Endothelial cell of umbilical vein (primary cell): ENCODE results near the gene SPOP. TPM values are rescaled to one million over a fixed set of nuclear protein-coding genes. Genes with fewer than 3 reads are reported as not detected.
"Not testable (repeated sequence)": the region's sequence is repeated elsewhere in the genome, so short reads cannot be mapped to it uniquely, and the experiment has no call there.

Experiments used
- BruUV-seq: library from RNA; stranded (reverse); fragments of 400-500 nt; replicated peaks from 2 replicates; lab custom pipeline; 2021; lab: Mats Ljungman, UMichigan
- CTCF ChIA-PET: fragments of 300-600, 350-600 bp; sonication (Branson Sonifier 250); formaldehyde crosslinking; loops from one replicate; lab custom pipeline; 2021; ENCODE audit warnings: antibody characterized with exemption, inconsistent platforms; lab: Charles Lee
- POLR2A ChIA-PET: fragments of 300-600, 350-600 bp; sonication (Branson Sonifier 250); formaldehyde crosslinking; loops from one replicate; lab custom pipeline; 2021; ENCODE audit warnings: antibody characterized with exemption, inconsistent platforms; lab: Charles Lee
- DNase-seq: peaks from one replicate; pipeline ENCODE4 v3.0.0-alpha.2; 2011; ENCODE audit warnings: low read depth, low spot score
- FAIRE-seq: peaks from 2 replicates; lab custom pipeline; 2011; peaks lifted over from hg19 to GRCh38; lab: Jason Lieb, UNC
- H2AFZ ChIP-seq: 2 replicates; pipeline ENCODE4 v1.6.0; 2012; ENCODE audit warnings: low read depth, low read length, control low read depth, inconsistent platforms
- H3K27ac ChIP-seq: 2 replicates; pipeline ENCODE4 v1.5.1; 2011; ENCODE audit warnings: low read depth, mild to moderate bottlenecking, control low read depth, low read length, moderate library complexity; ENCODE audit not compliant: insufficient read depth
- H3K27me3 ChIP-seq, 2 experiments: 2 replicates each; pipeline versions ENCODE4 v1.6.0 to v1.6.1; 2011; ENCODE audit warnings: low read length in 2 of 2, mixed read lengths in 1 of 2; ENCODE audit not compliant: control insufficient read depth in 2 of 2, insufficient read depth in 2 of 2
- H3K36me3 ChIP-seq, 2 experiments: 2 replicates in 1 of 2; 3 replicates in 1 of 2; pipeline ENCODE4 v1.5.1; 2011; ENCODE audit warnings: low read length in 2 of 2, mild to moderate bottlenecking in 1 of 2, moderate library complexity in 1 of 2; ENCODE audit not compliant: control insufficient read depth in 2 of 2, insufficient read depth in 2 of 2; ENCODE audit errors: extremely low read depth in 1 of 2
- H3K4me1 ChIP-seq: 3 replicates; pipeline ENCODE4 v1.5.1; 2011; ENCODE audit warnings: mild to moderate bottlenecking, low read length; ENCODE audit not compliant: control insufficient read depth, insufficient read depth; ENCODE audit errors: extremely low read depth
- H3K4me2 ChIP-seq: 2 replicates; pipeline ENCODE4 v1.6.1; 2011; ENCODE audit warnings: low read length, control low read depth, mixed read lengths; ENCODE audit not compliant: insufficient read depth
- H3K4me3 ChIP-seq, 3 experiments: fragments of 200-600 bp in 1 of 3; sonication (generic), shearing (Covaris generic) in 1 of 3; replicated peaks in 1 of 3; 2 replicates each; pipeline ENCODE4 v1.5.1; 2011 to 2016; ENCODE audit warnings: control low read depth in 3 of 3, low read length in 3 of 3, mild to moderate bottlenecking in 2 of 3, inconsistent platforms in 1 of 3, low read depth in 1 of 3, moderate library complexity in 1 of 3; ENCODE audit not compliant: insufficient read depth in 1 of 3
- H3K79me2 ChIP-seq: 2 replicates; pipeline ENCODE4 v1.6.0; 2012; ENCODE audit warnings: low read length, inconsistent platforms; ENCODE audit not compliant: control insufficient read depth, insufficient read depth
- H3K9ac ChIP-seq: replicated peaks from 2 replicates; pipeline ENCODE3; 2011; ENCODE audit warnings: low read length, control low read depth; ENCODE audit not compliant: insufficient read depth; ENCODE audit errors: extremely low read depth
- H3K9me1 ChIP-seq: replicated peaks from 3 replicates; pipeline ENCODE4 v1.6.0; 2011; ENCODE audit warnings: mild to moderate bottlenecking, low read length; ENCODE audit not compliant: control insufficient read depth, insufficient read depth; ENCODE audit errors: extremely low read depth
- H3K9me3 ChIP-seq: replicated peaks from 2 replicates; pipeline ENCODE4 v1.5.1; 2012; ENCODE audit warnings: low read length, inconsistent platforms; ENCODE audit not compliant: control insufficient read depth, insufficient read depth
- H4K20me1 ChIP-seq: replicated peaks from 2 replicates; pipeline ENCODE3; 2011; ENCODE audit warnings: mild to moderate bottlenecking, low read length; ENCODE audit not compliant: control insufficient read depth, insufficient read depth; ENCODE audit errors: extremely low read depth
- EZH2 ChIP-seq: IDR thresholded peaks from 2 replicates; pipeline ENCODE4 v1.6.1; 2012; ENCODE audit warnings: borderline replicate concordance, low read depth, mild to moderate bottlenecking, moderate library complexity, low read length, inconsistent platforms; ENCODE audit not compliant: severe bottlenecking
- FOS ChIP-seq: IDR thresholded peaks from 2 replicates; pipeline ENCODE4 v1.6.1; 2011; ENCODE audit warnings: mild to moderate bottlenecking, low read length, moderate library complexity, borderline replicate concordance; ENCODE audit not compliant: insufficient read depth
- GATA2 ChIP-seq: IDR thresholded peaks from 2 replicates; pipeline ENCODE4 v1.7.0; 2011; ENCODE audit warnings: low read depth, mild to moderate bottlenecking, moderate library complexity, mixed read lengths, low read length; ENCODE audit not compliant: insufficient read length, insufficient read depth
- JUN ChIP-seq: IDR thresholded peaks from 2 replicates; pipeline ENCODE4 v1.6.1; 2011; ENCODE audit warnings: borderline replicate concordance, low read depth; ENCODE audit not compliant: insufficient read length, insufficient read depth
- MYC ChIP-seq: IDR thresholded peaks from one replicate; pipeline ENCODE4 v1.6.1; 2011; ENCODE audit warnings: mild to moderate bottlenecking, low read depth, low read length
- POLR2A ChIP-seq: IDR thresholded peaks from 2 replicates; pipeline ENCODE4 v1.6.1; 2012; ENCODE audit warnings: low read depth, mild to moderate bottlenecking, control low read depth, low read length
- POLR2AphosphoS5 ChIP-seq: IDR thresholded peaks from 2 replicates; pipeline ENCODE4 v1.6.1; 2012; ENCODE audit warnings: low read depth, mild to moderate bottlenecking, control low read depth, low read length, moderate library complexity; ENCODE audit not compliant: insufficient read depth
- dilution Hi-C: fragments of 300-500 bp; cut with MboI; formaldehyde crosslinking; loops from one replicate; pipeline ENCODE4 v1.15.0; 2019; ENCODE audit warnings: low sequenced_read_pairs; ENCODE audit not compliant: extremely low pct_ligation_motif_present
- intact Hi-C: fragments of 100-400 bp; cut with micrococcal nuclease; formaldehyde crosslinking; loops from one replicate; pipeline ENCODE4 v1.10.0; 2022
- polyA plus RNA-seq, 4 experiments: library from polyadenylated mRNA; depleted of rRNA in 3 of 4; stranded (reverse) in 3 of 4; unstranded in 1 of 4; fragments of >200 nt; gene quantifications; 2 replicates each; pipeline versions ENCODE4 v1.2.1 to v1.2.3, GENCODE V29; 2011 to 2012; ENCODE audit warnings: missing spikeins in 1 of 4
- total RNA-seq: library from RNA; stranded (reverse); gene quantifications from 2 replicates; pipeline ENCODE4 v1.2.3, GENCODE V29; 2021
- TF ChIP-seq, protein P1 (sequence below), 2 donors: IDR thresholded peaks; 1 replicate in 1 of 2; 2 replicates in 1 of 2; pipeline ENCODE4 v1.5.1; 2011; ENCODE audit warnings: low read length in 2 of 2, mild to moderate bottlenecking in 2 of 2, moderate library complexity in 2 of 2, control low read depth in 1 of 2, inconsistent platforms in 1 of 2, low read depth in 1 of 2; ENCODE audit not compliant: insufficient read depth in 1 of 2; ENCODE audit errors: extremely low read depth in 1 of 2
- TF ChIP-seq, protein P2 (sequence below): IDR thresholded peaks from 2 replicates; pipeline ENCODE4 v1.6.1; 2011; ENCODE audit not compliant: insufficient read depth, insufficient read length

SPOP gene
- total and polyA plus RNA-seq, 2 donors (not counting 3 experiments of a cell fraction or from before 2014, with no cell fraction given), result 46.9 to 61.0 TPM

DNA sequence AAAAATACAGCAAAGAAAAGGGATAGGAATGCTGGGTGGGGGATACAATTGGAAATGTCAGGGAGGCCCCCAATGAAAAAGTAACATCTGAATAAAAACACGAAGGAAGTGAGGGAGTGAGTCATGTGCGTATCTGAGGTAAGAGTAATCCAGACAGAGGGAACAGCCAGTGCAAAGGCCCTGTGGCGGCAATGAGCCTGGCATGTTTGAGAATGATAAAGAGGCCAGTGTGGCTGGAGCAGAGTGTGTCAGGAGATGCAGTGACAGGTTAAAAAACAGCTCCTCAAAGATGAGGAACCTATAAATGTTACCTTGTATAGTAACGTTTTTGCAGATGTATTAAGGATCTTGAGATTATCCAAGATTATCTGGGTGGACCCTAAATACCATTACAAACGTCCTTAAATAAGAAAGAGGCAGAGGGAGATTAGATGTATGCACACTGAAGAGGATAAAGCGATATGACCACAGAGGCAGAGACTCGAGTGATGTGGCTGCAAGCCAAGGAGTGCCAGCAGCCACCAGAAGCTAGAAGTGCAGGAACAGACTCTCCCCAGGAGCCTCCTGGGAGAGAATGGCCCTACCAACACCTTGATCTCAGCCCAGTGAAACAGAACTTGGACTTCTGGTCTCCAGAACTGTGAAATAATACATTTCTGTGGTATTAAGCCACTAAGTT lies 47.7 kb upstream of the SPOP start:
- no peak for FAIRE-seq
- no peaks in the 10 kb centered on the region for H3K27me3 ChIP-seq
- dilution Hi-C loops (no loop called here), intact Hi-C loops (loop anchor here (5.0 kb wide), 1 partner anchor 587 kb away; no protein-coding TSS in a partner anchor)
- H2AFZ ChIP-seq, result no peak overlapping the region
- H3K4me3 ChIP-seq, result no peak overlapping the region
- ChIA-PET CTCF (no interaction called here), POLR2A (no interaction called here)
- H3K36me3 ChIP-seq, result peaks cover 0 to 11% of the 10 kb centered on the region in 2 experiments
- no peak for DNase-seq
- H3K9me1 ChIP-seq, result no peaks in the 10 kb centered on the region
- H3K9ac ChIP-seq, result no peak overlapping the region
- TF ChIP-seq POLR2A (no peak), MYC (no peak), POLR2AphosphoS5 (no peak), EZH2 (no peak), JUN (no peak), GATA2 (no peak), FOS (no peak)
- TF ChIP-seq, protein P1, sequence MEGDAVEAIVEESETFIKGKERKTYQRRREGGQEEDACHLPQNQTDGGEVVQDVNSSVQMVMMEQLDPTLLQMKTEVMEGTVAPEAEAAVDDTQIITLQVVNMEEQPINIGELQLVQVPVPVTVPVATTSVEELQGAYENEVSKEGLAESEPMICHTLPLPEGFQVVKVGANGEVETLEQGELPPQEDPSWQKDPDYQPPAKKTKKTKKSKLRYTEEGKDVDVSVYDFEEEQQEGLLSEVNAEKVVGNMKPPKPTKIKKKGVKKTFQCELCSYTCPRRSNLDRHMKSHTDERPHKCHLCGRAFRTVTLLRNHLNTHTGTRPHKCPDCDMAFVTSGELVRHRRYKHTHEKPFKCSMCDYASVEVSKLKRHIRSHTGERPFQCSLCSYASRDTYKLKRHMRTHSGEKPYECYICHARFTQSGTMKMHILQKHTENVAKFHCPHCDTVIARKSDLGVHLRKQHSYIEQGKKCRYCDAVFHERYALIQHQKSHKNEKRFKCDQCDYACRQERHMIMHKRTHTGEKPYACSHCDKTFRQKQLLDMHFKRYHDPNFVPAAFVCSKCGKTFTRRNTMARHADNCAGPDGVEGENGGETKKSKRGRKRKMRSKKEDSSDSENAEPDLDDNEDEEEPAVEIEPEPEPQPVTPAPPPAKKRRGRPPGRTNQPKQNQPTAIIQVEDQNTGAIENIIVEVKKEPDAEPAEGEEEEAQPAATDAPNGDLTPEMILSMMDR (IDR thresholded peaks at IDR 0.05; ENCODE audit: extremely low read depth in 1 of 2, insufficient read depth in 1 of 2, low read depth in 1 of 2, low read length in 2 of 2), result no peak
- TF ChIP-seq, protein P2, sequence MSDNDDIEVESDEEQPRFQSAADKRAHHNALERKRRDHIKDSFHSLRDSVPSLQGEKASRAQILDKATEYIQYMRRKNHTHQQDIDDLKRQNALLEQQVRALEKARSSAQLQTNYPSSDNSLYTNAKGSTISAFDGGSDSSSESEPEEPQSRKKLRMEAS, result no peak
- BruUV-seq, result no TSS peak
- H3K79me2 ChIP-seq, result no peaks in the 10 kb centered on the region
- no peaks in the 10 kb centered on the region for H3K9me3 ChIP-seq
- H3K27ac ChIP-seq, result no peak overlapping the region
- no peak overlapping the region for H3K4me2 ChIP-seq
- H3K4me1 ChIP-seq, result no peaks in the 10 kb centered on the region
- H4K20me1 ChIP-seq, result no peaks in the 10 kb centered on the region

DNA sequence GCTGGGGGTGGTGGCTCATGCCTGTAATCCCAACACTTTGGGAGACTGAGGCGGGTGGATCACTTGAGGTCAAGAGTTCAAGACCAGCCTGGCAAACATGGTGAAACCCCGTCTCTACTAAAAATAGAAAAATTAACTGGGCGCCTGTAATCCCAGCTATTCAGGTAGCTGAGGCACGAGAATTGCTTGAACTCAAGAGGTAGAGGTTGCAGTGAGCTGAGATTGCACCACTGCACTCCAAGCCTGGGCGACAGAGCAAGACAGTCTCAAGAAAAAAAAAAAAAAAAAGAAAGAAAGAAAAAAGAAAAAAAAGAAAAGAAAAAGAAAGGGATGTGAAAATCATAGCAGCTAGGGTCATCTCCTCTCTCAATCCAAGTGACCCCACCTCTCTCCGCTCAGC lies 46.7 kb upstream of the SPOP start:
- H3K79me2 ChIP-seq, CTCF ChIA-PET, H2AFZ ChIP-seq, H3K9me1 ChIP-seq, H3K4me2 ChIP-seq, BruUV-seq, DNase-seq, H3K27me3 ChIP-seq, H3K27ac ChIP-seq, H3K4me1 ChIP-seq, FAIRE-seq, intact Hi-C loops, dilution Hi-C loops, H4K20me1 ChIP-seq, POLR2A ChIA-PET, H3K4me3 ChIP-seq, H3K9ac ChIP-seq, H3K9me3 ChIP-seq: not testable (repeated sequence)
- H3K36me3 ChIP-seq, result peaks cover 0 to 17% of the 10 kb centered on the region in 2 experiments
